G401 (cell line): ENCODE data around the gene TAPT1. TPM values are rescaled to one million over a fixed set of nuclear protein-coding genes. Genes with fewer than 3 reads are reported as not detected.
"Not testable (repeated sequence)": the region's sequence is repeated elsewhere in the genome, so short reads cannot be mapped to it uniquely, and the experiment has no call there.

Experiments used
- DNase-seq: peaks from one replicate; pipeline ENCODE4 v3.0.0-alpha.2; 2015; ENCODE audit warnings: low spot score
- in situ Hi-C: cut with HindIII; loops from 2 replicates; pipeline ENCODE4 v1.10.0; 2016; ENCODE audit warnings: low sequenced_read_pairs, mixed read lengths
- total RNA-seq: library from RNA; depleted of rRNA; stranded (reverse); fragments of >200 nt; shearing (Covaris generic); gene quantifications from 2 replicates; pipeline ENCODE4 v1.2.3, GENCODE V29; 2014

The TAPT1 gene
- total RNA-seq, 1 experiment from 2014 or later, result 9.1 TPM

DNA sequence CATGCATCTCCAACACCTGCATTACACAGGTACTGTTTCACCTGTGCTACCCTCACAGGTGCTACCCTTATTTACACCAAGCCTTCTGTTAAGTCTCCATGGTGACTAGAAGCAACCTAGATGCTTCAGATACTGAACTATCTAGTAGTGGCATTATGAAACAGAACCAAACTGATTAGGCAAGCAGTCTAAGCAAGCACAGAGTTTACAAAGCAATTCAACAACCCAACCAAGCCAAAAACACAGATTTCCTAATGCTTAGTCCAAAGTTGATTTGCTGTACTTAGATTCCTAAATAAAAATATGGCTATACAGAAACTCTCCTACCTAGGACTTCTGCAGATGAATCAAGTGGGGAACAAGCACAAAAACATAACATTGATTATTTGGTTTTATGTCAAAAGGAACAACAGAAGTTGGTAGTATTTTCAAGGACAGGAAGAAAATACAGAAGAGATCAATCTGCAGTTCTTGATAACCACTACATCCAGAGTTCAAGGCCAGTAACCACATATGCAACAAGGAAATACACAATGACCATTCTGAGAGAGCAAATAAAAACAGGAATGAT lies 3.2 kb downstream of the TAPT1 start:
- in situ Hi-C loops, result no loop called here
- DNase-seq, result no peak

DNA sequence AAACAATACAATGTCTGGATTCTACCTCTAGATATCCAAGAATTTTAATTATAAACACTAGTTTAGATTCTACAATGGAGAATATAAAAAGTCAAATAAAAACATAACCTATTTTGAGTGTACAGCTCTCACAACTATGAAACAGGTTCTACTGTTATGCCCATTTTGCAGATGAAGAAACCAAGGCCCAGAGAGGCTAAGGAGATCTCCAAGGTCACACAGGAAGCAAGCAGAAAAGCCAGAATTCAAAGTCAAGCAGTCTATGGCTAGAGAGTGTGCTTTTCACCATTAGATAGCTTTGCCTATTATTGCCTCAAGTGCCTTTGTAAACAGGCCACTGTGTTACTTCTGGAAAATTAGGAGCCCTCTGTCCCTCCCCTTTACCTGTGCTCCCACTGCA lies 7.3 kb downstream of the TAPT1 start:
- DNase-seq, result no peak
- in situ Hi-C loops, result no loop called here

DNA sequence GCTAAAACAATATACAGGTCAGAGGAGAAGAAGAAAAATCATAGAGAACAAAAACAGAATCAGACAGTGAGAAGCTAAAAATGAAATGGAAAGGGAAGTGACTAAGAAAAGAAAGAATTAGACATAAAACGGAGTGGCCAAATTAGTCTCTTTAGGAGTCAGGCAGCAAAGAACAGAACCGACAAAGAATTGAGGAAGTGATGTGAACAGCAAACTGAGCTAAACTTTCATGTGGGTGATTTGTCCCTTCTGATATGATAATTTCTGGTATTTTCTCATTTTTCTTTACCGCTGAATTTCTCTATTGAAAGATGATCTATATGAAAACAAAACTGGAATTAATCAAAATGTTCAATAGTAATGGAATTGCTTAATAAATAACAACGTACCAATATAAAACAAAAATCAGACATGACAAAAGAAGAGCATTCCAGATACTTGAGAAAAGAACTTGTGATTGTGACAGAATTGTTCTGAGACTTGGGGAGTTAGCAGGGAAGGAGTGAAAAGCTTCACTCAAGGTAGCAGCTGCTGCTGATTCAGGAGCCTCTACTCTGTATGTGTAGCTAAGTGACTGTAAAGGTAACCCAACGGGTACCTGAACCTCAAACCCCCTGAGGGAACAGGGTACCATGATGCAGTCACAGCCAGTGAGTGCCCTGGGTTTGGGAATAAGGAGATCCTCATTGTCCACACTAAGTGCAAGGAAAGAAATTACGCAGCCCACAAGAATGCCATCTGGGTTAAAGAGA lies 8.8 kb downstream of the TAPT1 start:
- no peak for DNase-seq
- in situ Hi-C loops, result no loop called here

DNA sequence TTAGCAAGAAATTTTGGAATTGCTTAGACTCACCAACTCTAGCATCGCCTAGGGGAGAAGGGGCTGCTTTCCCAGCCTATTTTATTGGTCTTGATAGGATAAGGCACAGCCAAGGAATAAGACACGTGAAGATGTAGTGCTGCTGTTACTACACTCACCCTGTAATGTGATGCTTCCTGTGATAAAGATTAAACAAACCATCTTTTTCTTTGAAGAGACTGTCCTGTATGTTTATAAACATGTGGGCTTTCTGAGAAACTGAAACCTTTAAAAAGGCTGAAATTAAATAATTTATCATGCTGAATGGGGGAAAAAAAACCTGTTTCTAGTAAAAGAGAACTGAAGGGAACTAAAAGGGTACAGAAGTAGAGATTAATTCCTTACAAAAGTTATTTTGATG lies 13.2 kb downstream of the TAPT1 start:
- no peak for DNase-seq
- in situ Hi-C loops, result no loop called here

DNA sequence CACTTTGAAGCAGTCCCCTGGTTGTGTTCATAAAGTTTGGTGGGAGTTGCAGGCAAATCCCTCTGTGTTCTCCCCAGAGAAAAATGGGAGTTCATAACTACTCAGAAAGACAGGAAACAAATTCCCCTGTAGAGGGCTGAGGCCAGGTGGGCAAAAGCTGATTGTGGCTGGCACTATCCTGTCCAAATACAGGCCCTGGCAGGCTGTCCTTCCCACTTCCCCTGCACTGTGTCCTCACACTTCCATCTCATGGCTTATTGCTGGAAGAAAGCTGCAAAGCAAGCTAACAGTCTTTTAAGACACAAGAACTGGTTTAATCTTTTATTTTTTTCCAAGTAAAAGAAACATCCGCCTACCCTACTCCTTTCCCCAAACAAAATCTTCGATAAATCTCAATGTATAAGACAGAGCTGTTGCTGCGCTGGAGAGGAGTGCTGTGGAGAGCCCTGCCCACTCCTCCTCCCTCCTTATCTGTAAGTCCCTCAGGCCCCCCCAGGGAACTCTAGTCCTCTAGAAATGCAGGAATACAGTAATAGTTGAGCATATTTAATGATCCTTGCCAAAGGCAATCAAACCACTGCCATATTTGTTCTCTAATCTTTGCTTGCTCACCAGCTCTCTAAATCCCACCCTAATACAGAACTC lies 14.0 kb downstream of the TAPT1 start:
- in situ Hi-C loops, result no loop called here

DNA sequence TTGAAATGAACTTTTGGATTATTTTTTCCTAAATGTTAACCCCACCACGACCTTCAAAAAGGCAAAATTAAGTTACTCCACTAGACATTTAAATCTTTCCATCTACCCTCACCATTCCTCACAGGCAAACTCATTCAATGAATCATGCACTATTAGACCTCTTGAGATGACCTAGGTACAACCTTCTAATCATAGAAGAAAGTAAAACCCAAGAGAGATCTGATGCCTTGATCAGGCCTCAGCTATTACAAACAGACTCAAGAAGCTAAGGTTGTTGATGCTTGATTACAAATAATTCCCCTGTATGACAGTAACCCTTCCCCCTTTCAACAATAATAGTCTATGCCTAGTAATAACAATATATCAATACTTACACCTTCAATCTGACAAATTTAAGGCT lies 18.9 kb downstream of the TAPT1 start:
- no peak for DNase-seq
- in situ Hi-C loops, result no loop called here

More for the DNA sequence above, 14.0 kb downstream of the TAPT1 start:
- DNase-seq, result no peak

DNA sequence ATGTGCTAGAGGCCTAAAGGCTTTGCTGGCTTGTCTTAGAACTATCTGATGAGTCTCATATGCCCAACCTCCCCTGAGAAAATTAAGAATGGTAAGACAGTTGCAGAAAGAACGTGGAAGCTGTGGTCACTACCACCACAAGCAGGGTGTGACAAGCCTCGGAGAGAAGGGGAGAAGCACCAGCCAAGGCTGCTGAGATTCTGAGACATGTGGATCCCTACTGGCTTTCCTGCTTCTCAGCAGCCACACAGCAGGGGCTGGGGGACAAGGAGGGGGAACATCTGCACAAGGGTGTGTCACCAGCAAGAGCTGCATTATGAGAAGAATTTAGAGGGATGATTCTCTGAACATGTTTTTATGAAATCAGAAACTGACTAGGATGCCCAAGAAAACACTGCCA lies 19.4 kb downstream of the TAPT1 start:
- in situ Hi-C loops, result no loop called here

DNA sequence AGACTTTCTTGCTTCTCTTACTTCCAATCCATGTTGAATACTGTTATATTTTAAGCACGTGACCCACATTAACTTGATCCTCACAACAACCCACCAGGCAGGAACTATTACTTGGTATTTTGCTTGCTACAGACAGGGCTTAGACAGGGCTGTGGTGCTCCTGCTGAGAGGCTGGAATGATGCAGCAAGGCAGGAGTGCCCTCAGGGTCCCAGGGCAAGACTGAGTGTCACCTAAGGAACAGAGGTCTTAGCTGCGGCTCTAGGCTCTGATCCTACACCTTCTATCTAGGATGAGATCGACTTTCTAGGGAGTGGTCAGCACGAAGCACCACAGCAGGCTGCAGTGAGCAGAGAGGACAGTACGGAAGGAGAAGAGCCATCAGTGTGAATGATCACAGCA lies 20.0 kb downstream of the TAPT1 start:
- no peak for DNase-seq
- in situ Hi-C loops, result no loop called here

More for the DNA sequence above, 19.4 kb downstream of the TAPT1 start:
- DNase-seq, result no peak

DNA sequence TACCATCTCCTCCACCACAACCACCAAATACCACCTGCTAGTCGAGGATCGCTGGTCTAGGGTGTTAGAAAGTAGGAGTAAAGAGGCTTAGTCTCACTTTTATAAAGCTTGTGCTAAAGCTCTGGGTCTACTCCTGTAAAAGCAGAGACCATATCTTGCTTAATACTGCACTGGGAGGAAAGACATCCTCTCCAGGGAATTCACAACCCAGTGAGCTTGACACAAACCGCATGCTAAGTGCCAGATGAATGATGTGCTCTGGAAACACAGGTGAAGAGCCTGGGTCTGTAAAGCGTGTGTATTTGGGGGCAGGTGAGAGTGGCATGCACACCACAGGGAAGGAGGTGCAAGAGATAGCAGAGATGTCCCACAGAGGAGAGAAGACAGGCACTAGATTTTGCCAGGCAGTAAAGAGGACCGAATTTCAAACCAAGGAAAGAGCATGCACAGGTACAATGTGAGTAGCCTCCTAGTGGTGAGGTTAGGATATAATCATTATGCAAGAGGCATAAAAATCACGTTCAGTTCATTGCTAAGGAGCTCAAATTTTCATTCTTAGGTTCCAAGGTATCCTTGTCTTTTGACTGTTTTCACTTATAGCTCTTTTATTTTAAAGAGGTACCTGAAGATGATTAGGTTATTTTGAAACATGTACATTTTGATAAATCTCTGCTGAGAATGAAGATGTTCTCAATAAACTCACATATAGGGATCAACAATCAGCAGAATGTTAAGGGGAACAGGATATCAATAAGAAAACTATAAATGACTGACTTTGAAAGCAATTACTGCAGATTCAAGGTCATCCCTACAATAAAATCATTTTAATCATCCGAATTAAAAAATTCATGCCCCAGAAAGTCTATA lies 20.7 kb downstream of the TAPT1 start:
- peak; percentile 69 for DNase-seq
- in situ Hi-C loops, result no loop called here

DNA sequence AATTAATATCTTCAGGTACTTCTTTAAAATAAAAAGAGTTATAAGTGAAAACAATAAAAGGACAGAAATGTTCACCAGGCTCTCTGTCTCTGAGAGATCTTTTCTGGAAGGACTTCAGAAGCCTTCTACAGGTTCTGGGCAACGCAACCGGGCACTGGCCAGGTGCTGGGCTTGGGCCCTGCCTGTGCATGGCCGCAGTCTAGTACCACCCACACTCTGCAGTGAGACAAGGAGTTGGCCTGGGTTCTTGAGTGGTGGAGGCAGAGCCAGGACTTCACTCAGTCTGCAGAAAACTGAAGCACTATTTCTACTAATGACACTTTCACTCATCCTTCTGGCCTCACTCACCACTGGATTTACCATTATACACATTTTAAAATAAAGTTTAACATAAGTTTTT lies 21.8 kb downstream of the TAPT1 start:
- DNase-seq, result no peak
- in situ Hi-C loops, result no loop called here

DNA sequence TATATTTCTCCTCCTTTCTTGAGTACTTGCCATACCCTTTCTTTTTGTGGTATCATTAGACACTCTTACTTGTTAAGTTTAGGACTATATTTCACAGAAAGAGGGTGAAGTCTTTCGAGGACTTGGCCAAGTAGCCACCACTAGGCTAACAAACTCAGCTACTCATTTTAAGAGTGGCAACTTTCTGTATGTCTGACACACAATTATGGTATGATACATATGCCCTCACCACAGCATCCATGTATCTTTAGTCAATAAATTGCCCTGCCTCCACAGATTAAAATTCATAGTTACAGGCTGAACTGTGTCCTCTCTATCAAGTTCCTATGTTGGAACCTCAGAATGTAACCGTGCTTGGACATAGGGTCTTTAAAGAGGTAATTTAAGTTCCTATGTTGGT lies 23.2 kb downstream of the TAPT1 start:
- in situ Hi-C loops, result no loop called here
- DNase-seq, result no peak

DNA sequence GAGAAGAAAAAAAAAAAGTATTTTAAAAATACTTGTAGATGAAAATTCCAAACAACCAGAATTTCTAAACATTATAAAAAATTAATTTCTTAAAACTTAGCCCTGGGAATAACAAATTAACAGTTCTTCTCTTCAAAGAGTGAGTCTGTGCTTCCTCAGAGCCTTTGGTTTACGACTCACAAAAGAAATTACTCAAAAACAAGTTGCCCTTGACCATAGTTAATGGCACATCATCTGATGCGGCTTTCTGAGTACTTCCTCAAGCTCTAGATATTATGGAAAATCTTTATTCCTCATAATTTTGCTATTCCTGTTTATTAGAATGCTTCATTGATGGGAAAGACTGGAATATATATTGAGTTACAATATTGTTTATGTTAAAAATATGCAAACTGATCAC lies 23.7 kb downstream of the TAPT1 start:
- in situ Hi-C loops, result no loop called here
- no peak for DNase-seq

DNA sequence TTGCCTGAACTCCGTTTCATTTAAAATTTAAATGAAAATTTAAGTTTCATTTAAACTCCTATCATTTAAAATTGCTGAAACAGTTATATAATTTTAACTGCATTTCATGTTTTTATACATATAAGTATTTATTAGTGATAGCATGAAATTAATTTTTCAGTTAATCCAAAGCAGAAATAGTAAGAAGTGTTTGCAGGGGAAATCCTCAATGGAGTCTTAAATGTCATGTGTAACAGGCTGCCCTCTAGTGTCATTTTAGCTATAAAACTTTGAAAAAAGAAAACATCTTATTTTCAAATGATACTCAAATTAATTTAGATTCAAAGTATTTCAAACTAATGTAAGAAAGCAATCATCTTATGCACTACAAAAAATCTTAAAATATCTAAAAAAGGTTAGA lies 27.2 kb downstream of the TAPT1 start:
- DNase-seq, result peak; percentile 41
- in situ Hi-C loops, result no loop called here

DNA sequence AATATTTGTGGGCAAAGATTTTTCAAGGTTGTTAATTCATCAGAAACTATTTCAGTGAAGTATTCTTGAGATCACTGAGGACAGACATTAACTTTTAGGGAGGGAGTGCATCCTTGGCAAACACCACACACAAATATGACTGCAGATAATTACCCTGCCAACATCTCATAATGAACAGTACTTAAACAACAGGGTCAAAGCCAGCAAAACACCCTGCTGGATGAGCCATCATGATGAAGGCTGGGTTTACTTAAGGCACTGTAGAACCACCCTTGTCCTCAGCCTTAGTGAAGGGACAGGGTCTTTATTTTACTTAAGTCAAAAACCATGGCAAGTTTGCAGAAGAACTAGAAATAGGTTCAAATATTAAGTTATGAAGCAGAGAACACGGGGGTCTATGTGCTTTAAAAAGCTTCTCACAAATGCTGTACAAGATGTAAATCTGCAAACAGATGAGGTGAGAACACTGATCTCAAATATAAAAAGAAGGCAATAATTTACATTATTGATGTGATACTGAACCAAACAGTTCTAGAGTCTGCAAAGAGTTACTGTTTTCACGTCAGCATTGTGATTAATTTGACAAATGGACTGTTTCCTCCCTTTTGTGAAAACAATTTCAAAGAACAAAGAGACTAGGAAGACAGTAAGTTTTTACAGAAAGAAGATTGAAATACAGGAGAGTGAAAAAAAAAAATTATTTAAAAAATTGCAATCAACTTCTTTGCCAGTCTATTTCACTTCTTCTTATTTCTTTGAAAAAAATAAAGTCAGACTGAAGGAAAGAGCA lies 28.2 kb downstream of the TAPT1 start:
- DNase-seq, result no peak
- in situ Hi-C loops, result no loop called here

DNA sequence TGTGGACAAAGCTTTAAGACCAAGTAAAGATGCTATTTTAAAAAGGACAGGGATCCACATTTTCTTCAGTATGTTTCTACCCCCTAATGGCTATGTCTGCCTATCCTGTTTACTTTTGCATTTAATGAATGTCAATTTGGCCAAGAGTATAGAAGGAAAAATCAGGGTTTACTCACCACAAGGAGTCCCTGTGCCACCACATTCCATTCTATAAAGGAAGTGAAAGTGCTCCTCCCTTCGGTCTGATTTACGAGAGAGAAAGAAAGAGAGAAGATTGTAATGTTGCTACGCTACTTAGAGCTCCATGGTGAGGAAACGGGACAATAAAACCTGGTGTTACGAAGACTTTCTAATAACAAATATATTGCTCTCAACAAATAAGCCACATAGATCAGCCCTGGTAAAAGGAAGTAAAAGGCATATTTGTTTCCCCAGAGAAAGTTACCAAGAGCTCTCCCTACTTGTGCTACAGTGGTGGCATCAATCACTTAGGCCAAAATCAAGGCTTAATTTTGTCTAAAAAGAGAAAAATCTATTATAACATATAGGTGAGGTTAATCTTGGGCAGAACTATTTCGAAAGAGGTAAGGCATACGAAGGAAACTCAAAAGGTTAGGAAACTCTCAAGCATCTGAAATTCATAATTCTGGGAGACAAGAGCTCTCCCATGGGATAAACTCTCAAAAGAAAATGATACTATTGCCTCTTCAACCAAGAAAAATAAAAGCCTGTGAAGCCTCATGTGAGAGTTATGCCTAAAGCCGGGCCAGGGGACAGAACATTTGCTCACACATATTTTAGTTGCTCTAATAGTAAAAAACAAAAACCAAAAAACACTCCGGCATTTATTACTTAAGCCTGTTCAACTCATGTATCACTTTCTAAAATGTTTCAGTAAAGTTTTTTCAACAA lies 29.5 kb downstream of the TAPT1 start:
- in situ Hi-C loops, result no loop called here
- DNase-seq, result no peak

DNA sequence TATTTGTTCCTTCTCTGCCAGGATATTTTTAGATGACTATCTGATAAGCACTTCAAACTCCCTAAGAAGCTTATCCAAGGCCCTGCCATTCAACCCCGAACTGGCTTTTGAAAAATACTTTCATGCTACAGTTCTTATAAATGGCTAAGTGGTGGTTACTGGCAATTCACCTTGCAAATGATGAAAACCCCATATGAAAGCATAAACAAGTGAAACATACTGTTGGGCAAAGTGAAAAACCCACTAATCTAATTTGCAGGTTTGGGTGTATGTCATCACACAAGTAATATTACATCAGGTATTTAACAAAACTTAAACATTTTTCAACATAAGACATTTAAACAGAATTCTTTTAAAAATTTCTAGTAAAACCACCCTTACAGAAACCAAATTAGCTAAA lies 31.1 kb downstream of the TAPT1 start:
- in situ Hi-C loops, result no loop called here
- DNase-seq, result no peak

DNA sequence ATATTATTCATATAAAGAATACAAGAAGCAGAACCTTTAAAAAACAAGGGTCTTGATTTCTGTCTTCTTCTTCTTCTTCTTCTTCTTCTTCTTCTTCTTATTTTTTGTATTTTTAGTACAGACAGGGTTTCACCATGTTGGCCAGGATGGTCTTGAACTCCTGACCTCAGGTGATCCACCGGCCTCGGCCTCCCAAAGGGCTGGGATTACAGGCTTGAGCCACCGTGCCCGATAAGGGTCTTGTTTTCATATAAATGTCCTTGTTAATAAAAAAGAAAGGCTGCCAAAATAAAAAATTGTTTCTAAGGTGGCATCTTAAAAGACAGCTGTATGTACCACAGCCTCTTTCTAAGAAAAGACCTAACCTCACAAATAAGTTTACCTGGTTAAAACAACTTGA lies 31.5 kb downstream of the TAPT1 start:
- in situ Hi-C loops, DNase-seq: not testable (repeated sequence)

DNA sequence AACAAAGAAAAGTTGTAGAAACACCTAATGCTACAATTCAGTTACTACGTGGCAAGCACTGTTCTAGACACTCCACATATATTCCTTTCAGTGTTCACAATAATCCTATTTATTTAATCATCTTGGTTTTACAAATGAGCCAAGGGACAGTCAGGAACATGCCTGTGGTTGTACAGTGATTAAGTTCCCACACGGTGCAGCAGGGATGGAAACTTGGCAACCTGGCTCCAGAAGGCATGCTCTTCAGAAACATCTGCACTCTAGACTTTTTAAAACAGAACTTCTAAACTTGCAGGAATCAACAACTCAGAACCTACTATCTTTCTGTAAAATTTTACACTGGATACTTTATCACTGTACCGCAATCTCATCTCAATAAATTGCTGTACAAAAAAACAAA lies 32.1 kb downstream of the TAPT1 start:
- in situ Hi-C loops, result no loop called here
- no peak for DNase-seq
